ENCODE results near the gene HCN2. TPM values are rescaled to one million over a fixed set of nuclear protein-coding genes. Genes with fewer than 3 reads are reported as not detected.

The HCN2 gene
- total RNA-seq, 1 donor from 2014 or later: 0.25 TPM

GRCh38 chr19:575527-576506 lies 13.9 kb upstream of the HCN2 start:
- intact Hi-C loops (cut with DNase I): no loop called here
- H3K4me1 ChIP-seq: peaks cover 57% of the 10 kb centered on the region

GRCh38 chr19:576768-577438 lies 12.8 kb upstream of the HCN2 start:
- Histone ChIP-seq H3K4me1 (peaks cover 46% of the 10 kb centered on the region), H3K4me3 (no peak overlapping the region), H3K27me3 (no peaks in the 10 kb centered on the region), H3K27ac (no peak overlapping the region), H3K9me3 (no peaks in the 10 kb centered on the region), H3K36me3 (peaks cover 0 to 21% of the 10 kb centered on the region in 2 donors)
- TF ChIP-seq CTCF (IDR thresholded peaks at IDR 0.05): no peak
- TF ChIP-seq POLR2AphosphoS5 (IDR thresholded peaks at IDR 0.05; ENCODE audit: insufficient read depth in 1 of 2, low read depth in 1 of 2): no peak
- no peak for TF ChIP-seq POLR2A (IDR thresholded peaks at IDR 0.05)
- DNase-seq (ENCODE audit: extremely low spot score in 2 of 2): no peak
- intact Hi-C loops (cut with DNase I): no loop called here

More at GRCh38 chr19:575527-576506, 13.9 kb upstream of the HCN2 start:
- Histone ChIP-seq H3K27me3 (no peaks in the 10 kb centered on the region), H3K27ac (peak overlapping the region; percentile 61), H3K36me3 (peaks cover 0 to 13% of the 10 kb centered on the region in 2 donors), H3K4me3 (peak overlapping the region; percentile 21 to 34), H3K9me3 (no peaks in the 10 kb centered on the region)
- no peak for TF ChIP-seq CTCF (IDR thresholded peaks at IDR 0.05)
- TF ChIP-seq POLR2A (IDR thresholded peaks at IDR 0.05): no peak
- TF ChIP-seq POLR2AphosphoS5 (IDR thresholded peaks at IDR 0.05; ENCODE audit: insufficient read depth in 1 of 2, low read depth in 1 of 2): no peak
- DNase-seq (ENCODE audit: extremely low spot score in 2 of 2): no peak

- Histone ChIP-seq H3K4me1 (peaks cover 46% of the 10 kb centered on the region), H3K27ac (no peak overlapping the region), H3K9me3 (no peaks in the 10 kb centered on the region), H3K36me3 (peaks cover 0 to 30% of the 10 kb centered on the region in 2 donors), H3K27me3 (no peaks in the 10 kb centered on the region), H3K4me3 (no peak overlapping the region)
- no peak for DNase-seq (ENCODE audit: extremely low spot score in 2 of 2)
- TF ChIP-seq POLR2A (IDR thresholded peaks at IDR 0.05) (no peak), POLR2AphosphoS5 (IDR thresholded peaks at IDR 0.05; ENCODE audit: insufficient read depth in 1 of 2, low read depth in 1 of 2) (no peak), CTCF (IDR thresholded peaks at IDR 0.05) (no peak)
- intact Hi-C loops (cut with DNase I): no loop called here
Measured at GRCh38 chr19:577439-578392, 12.0 kb upstream of the HCN2 start.

GRCh38 chr19:579111-579841 lies 10.4 kb upstream of the HCN2 start:
- Histone ChIP-seq H3K27ac (no peak overlapping the region), H3K4me3 (no peak overlapping the region), H3K36me3 (peaks cover 0 to 37% of the 10 kb centered on the region in 2 donors), H3K27me3 (no peaks in the 10 kb centered on the region), H3K9me3 (no peaks in the 10 kb centered on the region), H3K4me1 (peaks cover 31% of the 10 kb centered on the region)
- intact Hi-C loops (cut with DNase I): no loop called here
- TF ChIP-seq POLR2AphosphoS5 (IDR thresholded peaks at IDR 0.05; ENCODE audit: insufficient read depth in 1 of 2, low read depth in 1 of 2) (no peak), CTCF (IDR thresholded peaks at IDR 0.05) (no peak), POLR2A (IDR thresholded peaks at IDR 0.05) (no peak)
- no peak for DNase-seq (ENCODE audit: extremely low spot score in 2 of 2)

Data from vagina (tissue), 2 donors.